Myocyte (in vitro differentiated cells): ENCODE data around the gene GAB1. TPM values are rescaled to one million over a fixed set of nuclear protein-coding genes. Genes with fewer than 3 reads are reported as not detected.

Experiments
- DNase-seq: peaks from one replicate; pipeline ENCODE4 v3.0.0-alpha.2; 2012; ENCODE audit warnings: low read depth
- total RNA-seq: library from RNA; depleted of rRNA; stranded (reverse); fragments of >200 nt; gene quantifications from 2 replicates; pipeline ENCODE4 v1.2.3, GENCODE V29; 2014

GAB1 gene
- total RNA-seq, 1 donor from 2014 or later: 7.9 TPM

- no peak for DNase-seq
Measured at GRCh38 chr4:143410015-143410414, 73.3 kb downstream of the GAB1 start.

- DNase-seq: peak; percentile 36
Measured at GRCh38 chr4:143411527-143412419, 75.1 kb downstream of the GAB1 start.

GRCh38 chr4:143412420-143412758 is 75.7 kb downstream of the GAB1 start:
- no peak for DNase-seq

GRCh38 chr4:143417679-143418403 is 81.2 kb downstream of the GAB1 start:
- no peak for DNase-seq

- DNase-seq: no peak
Measured at GRCh38 chr4:143420227-143420626, 83.6 kb downstream of the GAB1 start.

- no peak for DNase-seq
Measured at GRCh38 chr4:143421609-143422008, 84.9 kb downstream of the GAB1 start.

GRCh38 chr4:143424276-143424675 is 87.6 kb downstream of the GAB1 start:
- peak; percentile 28 for DNase-seq

- no peak for DNase-seq
Measured at GRCh38 chr4:143431526-143432257, 95.0 kb downstream of the GAB1 start.

- DNase-seq: no peak
Measured at GRCh38 chr4:143432258-143432591, 95.5 kb downstream of the GAB1 start.

GRCh38 chr4:143433231-143433630 is 96.6 kb downstream of the GAB1 start:
- no peak for DNase-seq

GRCh38 chr4:143435955-143436354 is 99.3 kb downstream of the GAB1 start:
- no peak for DNase-seq

GRCh38 chr4:143437476-143437875 is 100.8 kb downstream of the GAB1 start:
- no peak for DNase-seq

- no peak for DNase-seq
Measured at GRCh38 chr4:143437937-143438336, 101.3 kb downstream of the GAB1 start.

GRCh38 chr4:143438710-143439109 is 102.0 kb downstream of the GAB1 start:
- no peak for DNase-seq

- DNase-seq: no peak
Measured at GRCh38 chr4:143441109-143441508, 104.4 kb downstream of the GAB1 start.

GRCh38 chr4:143441678-143442077 is 105.0 kb downstream of the GAB1 start:
- no peak for DNase-seq

GRCh38 chr4:143443728-143444127 is 107.1 kb downstream of the GAB1 start:
- no peak for DNase-seq

GRCh38 chr4:143451186-143451585 is 114.5 kb downstream of the GAB1 start:
- DNase-seq: no peak

- DNase-seq: no peak
Measured at GRCh38 chr4:143455211-143455610, 118.5 kb downstream of the GAB1 start.

- DNase-seq: no peak
Measured at GRCh38 chr4:143458966-143459365, 122.3 kb downstream of the GAB1 start.

GRCh38 chr4:143473334-143474126 is 136.9 kb downstream of the GAB1 start:
- DNase-seq: no peak
